DND-41 (cell line): Measurements from ENCODE around the gene OTOS.

ENCODE experiments used
- ATAC-seq: fragments of 200-7000 bp; cut with Tn5 transposase; 3 replicates; pipeline ENCODE4 v1.9.1; 2021; ENCODE audit warnings: low read depth; ENCODE audit not compliant: insufficient read depth
- DNase-seq: peaks from one replicate; pipeline ENCODE4 v3.0.0-alpha.2; 2020
- H2AFZ ChIP-seq: 2 replicates; pipeline ENCODE4 v1.6.0; 2012; ENCODE audit warnings: low read depth, low read length
- H3K27ac ChIP-seq: 2 replicates; pipeline ENCODE4 v1.5.1; 2012; ENCODE audit warnings: low read length, inconsistent platforms
- H3K27me3 ChIP-seq: fragments of 200-600 bp; sonication (generic); 2 replicates; pipeline ENCODE4 v1.6.0; 2012; ENCODE audit warnings: low read length, mild to moderate bottlenecking, inconsistent platforms; ENCODE audit not compliant: insufficient read depth, poor library complexity
- H3K36me3 ChIP-seq: 2 replicates; pipeline ENCODE4 v1.5.1; 2012; ENCODE audit warnings: low read length, inconsistent platforms; ENCODE audit not compliant: insufficient read depth
- H3K4me1 ChIP-seq: 2 replicates; pipeline ENCODE4 v1.5.1; 2012; ENCODE audit warnings: mild to moderate bottlenecking, low read length; ENCODE audit not compliant: insufficient read depth
- H3K4me2 ChIP-seq: 2 replicates; pipeline ENCODE4 v1.6.0; 2012; ENCODE audit warnings: mild to moderate bottlenecking, moderate library complexity, low read length, inconsistent platforms; ENCODE audit not compliant: insufficient read depth
- H3K4me3 ChIP-seq, 2 experiments: fragments of 200-600 bp in 1 of 2; shearing (Covaris generic) in 1 of 2; 2 replicates each; pipeline ENCODE4 v1.5.1; 2012 to 2016; ENCODE audit warnings: inconsistent platforms in 2 of 2, low read length in 2 of 2, mild to moderate bottlenecking in 2 of 2, low read depth in 1 of 2, moderate library complexity in 1 of 2
- H3K79me2 ChIP-seq: 2 replicates; pipeline ENCODE4 v1.6.0; 2012; ENCODE audit warnings: low read length, inconsistent platforms; ENCODE audit not compliant: insufficient read depth
- H3K9ac ChIP-seq: 2 replicates; pipeline ENCODE4 v1.6.0; 2012; ENCODE audit warnings: low read depth, mild to moderate bottlenecking, inconsistent platforms, low read length, moderate library complexity
- H3K9me3 ChIP-seq: 2 replicates; pipeline ENCODE4 v1.5.1; 2012; ENCODE audit warnings: low read length, moderate library complexity, mild to moderate bottlenecking, inconsistent platforms; ENCODE audit not compliant: insufficient read depth, severe bottlenecking
- H4K20me1 ChIP-seq: 2 replicates; pipeline ENCODE4 v1.6.0; 2012; ENCODE audit warnings: low read length; ENCODE audit not compliant: insufficient read depth
- CTCF ChIP-seq: IDR thresholded peaks from 2 replicates; pipeline ENCODE4 v1.5.1; 2012; ENCODE audit warnings: borderline replicate concordance, low read length, moderate library complexity, mild to moderate bottlenecking; ENCODE audit not compliant: poor library complexity, severe bottlenecking; ENCODE audit errors: extremely low read depth
- EZH2 ChIP-seq: IDR thresholded peaks from 3 replicates; pipeline ENCODE4 v1.6.1; 2012; ENCODE audit warnings: borderline replicate concordance, low read depth, mild to moderate bottlenecking, moderate library complexity, low read length, inconsistent platforms; ENCODE audit not compliant: severe bottlenecking

OTOS gene

GRCh38 chr2:240165661-240166060, 25.2 kb upstream of the OTOS start:
- no peak overlapping the region for H3K27ac ChIP-seq
- ATAC-seq: no peak
- H3K4me2 ChIP-seq: no peak overlapping the region
- no peak overlapping the region for H3K9ac ChIP-seq
- H3K4me1 ChIP-seq: no peaks in the 10 kb centered on the region
- H3K9me3 ChIP-seq: no peaks in the 10 kb centered on the region
- no peak overlapping the region for H2AFZ ChIP-seq
- DNase-seq: no peak
- H3K79me2 ChIP-seq: no peaks in the 10 kb centered on the region
- TF ChIP-seq CTCF (no peak), EZH2 (no peak)
- no peaks in the 10 kb centered on the region for H3K36me3 ChIP-seq
- peaks cover 4% of the 10 kb centered on the region; the same call in 1 of the 2 replicates for H4K20me1 ChIP-seq
- H3K4me3 ChIP-seq: no peak overlapping the region
- no peaks in the 10 kb centered on the region for H3K27me3 ChIP-seq

- Histone ChIP-seq H3K27me3 (no peaks in the 10 kb centered on the region), H3K9me3 (no peaks in the 10 kb centered on the region), H3K4me2 (no peak overlapping the region), H3K4me1 (no peaks in the 10 kb centered on the region), H3K9ac (no peak overlapping the region), H2AFZ (no peak overlapping the region), H3K36me3 (no peaks in the 10 kb centered on the region), H4K20me1 (peaks cover 4% of the 10 kb centered on the region; the same call in 1 of the 2 replicates), H3K27ac (no peak overlapping the region), H3K79me2 (no peaks in the 10 kb centered on the region), H3K4me3 (no peak overlapping the region)
- no peak for TF ChIP-seq CTCF
- no peak for TF ChIP-seq EZH2
- DNase-seq (no peak), ATAC-seq (no peak)
These were observed 24.6 kb upstream of the OTOS start for GRCh38 chr2:240165034-240165433.

GRCh38 chr2:240164586-240164985, 24.1 kb upstream of the OTOS start:
- H3K36me3 ChIP-seq: no peaks in the 10 kb centered on the region
- no peak overlapping the region for H2AFZ ChIP-seq
- ATAC-seq: no peak
- no peak for DNase-seq
- TF ChIP-seq CTCF (no peak), EZH2 (no peak)
- H3K4me1 ChIP-seq: no peaks in the 10 kb centered on the region
- H3K27ac ChIP-seq: no peak overlapping the region
- H3K4me2 ChIP-seq: no peak overlapping the region
- no peaks in the 10 kb centered on the region for H3K79me2 ChIP-seq
- H3K4me3 ChIP-seq: no peak overlapping the region
- H3K9ac ChIP-seq: no peak overlapping the region
- H4K20me1 ChIP-seq: peaks cover 4% of the 10 kb centered on the region; the same call in 1 of the 2 replicates
- H3K27me3 ChIP-seq: no peaks in the 10 kb centered on the region
- no peaks in the 10 kb centered on the region for H3K9me3 ChIP-seq
